ENCODE results near the gene LIN28B.

The LIN28B gene

DNA sequence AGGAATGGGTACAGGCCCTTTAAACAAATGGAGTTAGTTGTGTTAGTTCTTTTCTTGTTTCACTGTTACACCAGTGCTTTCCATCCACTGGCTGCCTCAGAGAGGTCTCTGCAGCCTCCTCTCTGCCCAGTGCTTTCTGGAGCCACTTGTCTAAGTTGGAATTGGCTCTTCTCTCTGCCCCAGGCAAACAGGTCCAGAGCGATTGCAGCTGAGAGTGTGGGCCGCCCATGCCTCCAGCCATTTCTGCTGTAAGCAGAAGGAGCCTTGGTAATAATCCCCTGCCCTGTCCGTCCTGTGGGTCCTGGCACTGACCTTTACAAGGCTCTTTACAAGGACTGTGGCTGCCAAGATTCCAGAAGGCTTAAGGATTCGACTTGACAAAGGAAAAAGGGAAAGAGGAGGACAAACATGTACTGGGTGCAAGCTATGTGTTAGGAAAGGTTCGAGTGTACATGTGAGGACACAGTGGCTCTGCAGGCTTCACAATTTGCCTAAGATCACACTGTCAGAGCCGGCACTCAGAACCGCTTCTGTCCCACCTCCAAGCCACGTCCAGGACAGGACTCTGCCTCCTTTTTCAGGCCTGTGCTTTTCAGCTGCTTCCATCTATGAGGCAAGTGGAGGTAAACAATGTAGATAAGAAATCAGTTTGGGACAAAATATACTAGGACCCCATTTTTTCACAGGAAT, 134.4 kb downstream of the LIN28B start:
- DNase-seq (ENCODE audit: low read depth, low spot score): no peak
- TF ChIP-seq, protein P1, sequence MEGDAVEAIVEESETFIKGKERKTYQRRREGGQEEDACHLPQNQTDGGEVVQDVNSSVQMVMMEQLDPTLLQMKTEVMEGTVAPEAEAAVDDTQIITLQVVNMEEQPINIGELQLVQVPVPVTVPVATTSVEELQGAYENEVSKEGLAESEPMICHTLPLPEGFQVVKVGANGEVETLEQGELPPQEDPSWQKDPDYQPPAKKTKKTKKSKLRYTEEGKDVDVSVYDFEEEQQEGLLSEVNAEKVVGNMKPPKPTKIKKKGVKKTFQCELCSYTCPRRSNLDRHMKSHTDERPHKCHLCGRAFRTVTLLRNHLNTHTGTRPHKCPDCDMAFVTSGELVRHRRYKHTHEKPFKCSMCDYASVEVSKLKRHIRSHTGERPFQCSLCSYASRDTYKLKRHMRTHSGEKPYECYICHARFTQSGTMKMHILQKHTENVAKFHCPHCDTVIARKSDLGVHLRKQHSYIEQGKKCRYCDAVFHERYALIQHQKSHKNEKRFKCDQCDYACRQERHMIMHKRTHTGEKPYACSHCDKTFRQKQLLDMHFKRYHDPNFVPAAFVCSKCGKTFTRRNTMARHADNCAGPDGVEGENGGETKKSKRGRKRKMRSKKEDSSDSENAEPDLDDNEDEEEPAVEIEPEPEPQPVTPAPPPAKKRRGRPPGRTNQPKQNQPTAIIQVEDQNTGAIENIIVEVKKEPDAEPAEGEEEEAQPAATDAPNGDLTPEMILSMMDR (IDR thresholded peaks at IDR 0.05; ENCODE audit: insufficient read depth, low read length, missing control alignments): no peak
- CTCF ChIA-PET: interaction anchor here (1.5 to 11.2 kb wide), 5 partner anchors 13 to 312 kb away, joined by 5 to 301 read pairs (median 8); partner anchors contain the start of gene PREP
- POLR2A ChIA-PET: no interaction called here
- no peak overlapping the region for H3K4me3 ChIP-seq (ENCODE audit: low read depth, low read length)

DNA sequence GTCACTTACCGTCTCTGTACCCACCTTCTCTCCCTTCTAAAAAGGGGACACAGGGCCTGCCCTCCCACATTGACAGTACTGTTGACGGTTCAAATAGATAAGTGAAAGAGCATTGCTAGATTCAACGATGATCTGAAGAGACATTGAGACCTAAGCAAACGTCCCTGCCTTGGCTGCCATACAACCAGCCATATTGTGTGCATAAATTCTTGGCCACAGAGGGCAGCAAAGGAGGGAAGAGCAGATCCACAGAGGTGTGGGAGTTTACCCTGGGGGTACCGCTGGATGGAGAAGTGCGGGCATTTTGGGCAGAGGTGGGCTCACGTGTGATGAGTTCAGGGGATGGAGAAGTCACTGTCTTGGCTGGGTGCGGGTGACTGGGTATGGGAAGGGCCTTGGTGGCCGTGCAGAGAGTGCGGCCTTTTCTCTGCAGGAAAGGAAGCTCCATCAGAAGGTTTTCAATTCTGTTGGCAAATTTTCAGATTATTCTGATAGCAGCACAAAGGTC, 137.3 kb downstream of the LIN28B start:
- CTCF ChIA-PET: interaction anchor here (1.2 to 1.8 kb wide), 2 partner anchors 17 to 20 kb away, joined by 3 to 4 read pairs; no protein-coding TSS in a partner anchor
- H3K4me3 ChIP-seq (ENCODE audit: low read depth, low read length): no peak overlapping the region
- DNase-seq (ENCODE audit: low read depth, low spot score): no peak
- POLR2A ChIA-PET: no interaction called here
- TF ChIP-seq, protein P1 (IDR thresholded peaks at IDR 0.05; ENCODE audit: insufficient read depth, low read length, missing control alignments): no peak

DNA sequence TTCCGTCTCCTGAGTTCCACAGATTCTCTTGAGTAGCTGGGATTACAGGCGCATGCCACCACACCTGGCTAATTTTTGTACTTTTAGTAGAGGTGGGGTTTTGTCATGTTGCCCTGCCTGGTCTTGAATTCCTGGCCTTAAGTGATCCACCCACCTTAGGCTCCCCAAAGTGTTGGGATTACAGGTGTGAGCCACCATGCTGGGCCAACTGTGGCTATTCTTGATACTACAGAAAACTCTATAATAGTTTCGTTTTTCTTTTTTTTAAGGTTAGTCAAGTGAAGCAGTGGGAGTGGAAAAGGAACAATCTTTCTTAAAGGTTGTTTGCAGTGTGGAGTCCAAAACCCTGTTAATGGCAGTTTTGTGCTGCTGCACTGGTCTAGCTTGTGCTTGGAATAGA, 138.2 kb downstream of the LIN28B start:
- no peak for DNase-seq (ENCODE audit: low read depth, low spot score)
- ChIA-PET POLR2A (no interaction called here), CTCF (interaction anchor here (0.7 to 1.8 kb wide), 3 partner anchors 18 to 308 kb away, joined by 3 to 4 read pairs (median 4); partner anchors contain the start of gene PREP)
- H3K4me3 ChIP-seq (ENCODE audit: low read depth, low read length): no peak overlapping the region
- TF ChIP-seq, protein P1 (IDR thresholded peaks at IDR 0.05; ENCODE audit: insufficient read depth, low read length, missing control alignments): no peak

DNA sequence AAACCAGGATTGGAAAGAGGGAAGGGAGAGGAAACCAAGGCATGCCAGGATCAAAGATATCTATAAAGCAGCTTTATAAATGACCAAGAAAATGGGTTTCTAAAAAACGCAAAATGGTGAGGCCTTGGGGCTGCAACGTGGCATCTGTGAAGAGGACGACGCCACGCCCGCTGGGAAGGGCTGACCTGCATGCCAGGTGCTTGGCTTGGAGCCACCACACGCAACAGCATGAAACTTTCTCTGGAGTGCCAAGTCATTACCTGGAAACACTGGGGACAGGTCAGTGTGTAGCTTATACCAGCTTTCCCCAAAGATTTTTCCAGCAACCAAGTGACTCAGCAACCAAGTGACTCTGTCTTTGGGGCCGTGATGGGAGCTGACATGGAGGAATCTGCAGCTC, 140.4 kb downstream of the LIN28B start:
- ChIA-PET POLR2A (no interaction called here), CTCF (interaction anchor here (1.5 to 7.1 kb wide), 4 partner anchors 9 to 306 kb away, joined by 5 to 57 read pairs (median 9); partner anchors contain the start of gene PREP)
- TF ChIP-seq, protein P1 (IDR thresholded peaks at IDR 0.05; ENCODE audit: insufficient read depth, low read length, missing control alignments): no peak
- H3K4me3 ChIP-seq (ENCODE audit: low read depth, low read length): no peak overlapping the region
- DNase-seq (ENCODE audit: low read depth, low spot score): no peak

DNA sequence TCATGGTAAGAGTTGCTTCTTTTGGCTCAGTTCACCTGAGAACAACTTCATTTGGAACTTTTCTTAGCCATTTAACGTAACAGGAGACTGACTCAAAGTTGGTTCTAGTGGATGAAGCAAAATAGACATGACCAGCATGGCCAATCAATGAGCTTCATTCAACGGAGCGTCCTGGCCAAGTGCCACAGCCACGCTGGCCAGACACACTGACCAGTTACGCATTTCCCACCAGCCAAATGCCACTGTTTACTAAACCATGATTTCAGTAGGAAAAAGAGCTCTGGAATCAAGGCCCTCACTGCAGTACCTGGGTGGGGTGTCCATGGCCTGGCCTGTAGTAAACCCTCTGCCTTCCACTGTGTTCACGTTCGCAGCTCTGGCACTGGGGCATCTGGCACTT, 142.5 kb downstream of the LIN28B start:
- ChIA-PET POLR2A (no interaction called here), CTCF (interaction anchor here (0.7 to 7.1 kb wide), 5 partner anchors 8 to 331 kb away, joined by 3 to 57 read pairs (median 3); partner anchors contain the start of gene PREP)
- TF ChIP-seq, protein P1 (IDR thresholded peaks at IDR 0.05; ENCODE audit: insufficient read depth, low read length, missing control alignments): no peak
- no peak for DNase-seq (ENCODE audit: low read depth, low spot score)
- no peak overlapping the region for H3K4me3 ChIP-seq (ENCODE audit: low read depth, low read length)

DNA sequence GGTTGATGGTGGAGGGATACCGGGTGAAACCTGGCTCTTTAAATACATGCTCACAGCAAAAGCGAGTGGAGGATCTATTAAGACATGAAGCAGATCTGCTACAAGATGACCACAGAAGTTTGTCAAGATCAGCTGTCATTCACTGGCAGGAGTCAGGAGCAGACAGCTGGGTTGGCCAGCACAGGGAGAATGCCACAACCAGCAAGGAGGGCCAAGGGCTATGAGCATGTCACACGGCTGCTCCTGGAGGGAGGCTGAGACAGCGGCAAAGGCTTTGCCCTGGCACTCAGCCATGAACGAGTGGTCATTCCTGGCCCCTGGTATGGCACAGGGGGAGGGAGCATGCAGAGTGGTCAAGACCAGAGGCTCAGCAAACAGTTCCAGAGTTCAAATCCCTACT, 145.3 kb downstream of the LIN28B start:
- TF ChIP-seq, protein P1 (IDR thresholded peaks at IDR 0.05; ENCODE audit: insufficient read depth, low read length, missing control alignments): no peak
- ChIA-PET POLR2A (no interaction called here), CTCF (interaction anchor here (7.1 kb wide), 1 partner anchor 14 kb away, joined by 57 read pairs; no protein-coding TSS in a partner anchor)
- no peak overlapping the region for H3K4me3 ChIP-seq (ENCODE audit: low read depth, low read length)
- no peak for DNase-seq (ENCODE audit: low read depth, low spot score)

Measured in AG04449 (cell line).